Measurements from ENCODE around the gene PVR.
"Not testable (repeated sequence)": the region's sequence is repeated elsewhere in the genome, so short reads cannot be mapped to it uniquely, and the experiment has no call there.

Gene PVR

GRCh38 chr19:44661904-44662303 is 18.2 kb downstream of the PVR start:
- no peak overlapping the region for H3K4me3 ChIP-seq (ENCODE audit: low read depth, low read length)
- TF ChIP-seq CTCF (IDR thresholded peaks at IDR 0.05; ENCODE audit: borderline replicate concordance, insufficient read depth, low read depth, low read length), result no peak

- no peak for TF ChIP-seq CTCF (IDR thresholded peaks at IDR 0.05; ENCODE audit: borderline replicate concordance, insufficient read depth, low read depth, low read length)
- H3K4me3 ChIP-seq (ENCODE audit: low read depth, low read length), result no peak overlapping the region
Observed at GRCh38 chr19:44662691-44663385, 19.1 kb downstream of the PVR start.

GRCh38 chr19:44663996-44664395 is 20.3 kb downstream of the PVR start:
- no peak overlapping the region for H3K4me3 ChIP-seq (ENCODE audit: low read depth, low read length)
- no peak for TF ChIP-seq CTCF (IDR thresholded peaks at IDR 0.05; ENCODE audit: borderline replicate concordance, insufficient read depth, low read depth, low read length)

- no peak overlapping the region for H3K4me3 ChIP-seq (ENCODE audit: low read depth, low read length)
- TF ChIP-seq CTCF (IDR thresholded peaks at IDR 0.05; ENCODE audit: borderline replicate concordance, insufficient read depth, low read depth, low read length), result no peak
Observed at GRCh38 chr19:44664976-44665375, 21.3 kb downstream of the PVR start.

GRCh38 chr19:44666852-44667556 is 23.3 kb downstream of the PVR start:
- H3K4me3 ChIP-seq (ENCODE audit: low read depth, low read length), result no peak overlapping the region
- no peak for TF ChIP-seq CTCF (IDR thresholded peaks at IDR 0.05; ENCODE audit: borderline replicate concordance, insufficient read depth, low read depth, low read length)

GRCh38 chr19:44668985-44669764 is 25.5 kb downstream of the PVR start:
- no peak for TF ChIP-seq CTCF (IDR thresholded peaks at IDR 0.05; ENCODE audit: borderline replicate concordance, insufficient read depth, low read depth, low read length)
- no peak overlapping the region for H3K4me3 ChIP-seq (ENCODE audit: low read depth, low read length)

GRCh38 chr19:44670027-44670426 is 26.3 kb downstream of the PVR start:
- not testable (repeated sequence) for H3K4me3 ChIP-seq (ENCODE audit: low read depth, low read length)
